ENCODE results near the gene ABHD3.

GRCh38 chr18:21650311-21650710, 54.3 kb downstream of the ABHD3 start:
- no peak for TF ChIP-seq GATA3 (IDR thresholded peaks at IDR 0.05; ENCODE audit: low read depth, low read length)
- TF ChIP-seq GATA2 (IDR thresholded peaks at IDR 0.05; ENCODE audit: low read depth, low read length): 0 out of 2 replicates have a peak, but pooled peaks have one; percentile 27

All from SH-SY5Y (cell line).